GM12872 (cell line): Measurements from ENCODE around the gene DNAJB12.

ENCODE experiments used
- TF ChIP-seq, protein P1 (sequence below): IDR thresholded peaks from 3 replicates; pipeline ENCODE4 v1.5.1; 2011; ENCODE audit warnings: low read depth, mild to moderate bottlenecking, low read length, moderate library complexity; ENCODE audit not compliant: insufficient read depth

The DNAJB12 gene

DNA sequence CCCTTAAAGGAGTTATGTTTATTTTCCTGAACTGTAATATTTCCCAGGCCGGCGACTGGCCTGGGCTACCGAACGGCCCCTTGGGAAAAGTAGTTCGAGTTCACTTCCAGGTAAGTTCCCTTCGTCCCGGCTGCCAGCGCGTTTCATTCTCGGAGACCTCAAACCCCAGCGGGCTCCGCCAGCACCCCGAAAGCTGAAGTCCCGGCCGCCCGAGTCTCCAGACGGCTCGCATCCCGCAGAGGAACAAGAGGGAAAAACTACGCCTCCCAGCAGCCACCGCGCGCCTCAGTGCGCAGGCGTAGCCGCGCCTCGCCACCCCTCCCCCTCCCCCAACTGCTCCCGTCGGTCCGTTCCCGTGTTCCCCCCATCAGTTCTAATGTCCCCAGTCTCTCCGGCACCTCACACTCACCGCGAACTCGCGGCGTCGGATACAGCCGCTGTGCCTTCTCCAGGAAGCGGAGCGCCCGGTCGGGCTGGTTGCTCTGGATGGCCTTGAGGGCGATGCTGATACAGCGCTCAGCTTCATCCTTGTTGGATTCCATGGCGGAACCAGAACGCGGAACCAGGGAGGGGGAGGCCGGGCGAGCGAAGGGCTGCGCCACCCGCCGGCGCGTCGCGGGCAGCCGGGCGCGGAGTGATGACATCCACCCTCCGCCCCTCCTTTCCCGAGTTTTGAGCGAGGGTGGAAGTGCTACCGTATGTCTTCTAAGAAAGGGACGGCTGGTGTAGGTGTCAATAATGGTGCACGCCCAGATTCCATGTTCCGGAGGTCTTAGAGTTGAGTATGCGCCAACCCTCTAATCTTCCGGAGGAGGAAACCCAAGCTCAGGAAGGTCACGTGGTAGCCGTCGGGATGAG, at the start of gene DNAJB12:
Gene DNAJB12, minus strand, starts transcription at position 564 of the 858 bp plus-strand sequence. Its CDS starts 22 bp downstream, at position 542.
- TF ChIP-seq, protein P1, sequence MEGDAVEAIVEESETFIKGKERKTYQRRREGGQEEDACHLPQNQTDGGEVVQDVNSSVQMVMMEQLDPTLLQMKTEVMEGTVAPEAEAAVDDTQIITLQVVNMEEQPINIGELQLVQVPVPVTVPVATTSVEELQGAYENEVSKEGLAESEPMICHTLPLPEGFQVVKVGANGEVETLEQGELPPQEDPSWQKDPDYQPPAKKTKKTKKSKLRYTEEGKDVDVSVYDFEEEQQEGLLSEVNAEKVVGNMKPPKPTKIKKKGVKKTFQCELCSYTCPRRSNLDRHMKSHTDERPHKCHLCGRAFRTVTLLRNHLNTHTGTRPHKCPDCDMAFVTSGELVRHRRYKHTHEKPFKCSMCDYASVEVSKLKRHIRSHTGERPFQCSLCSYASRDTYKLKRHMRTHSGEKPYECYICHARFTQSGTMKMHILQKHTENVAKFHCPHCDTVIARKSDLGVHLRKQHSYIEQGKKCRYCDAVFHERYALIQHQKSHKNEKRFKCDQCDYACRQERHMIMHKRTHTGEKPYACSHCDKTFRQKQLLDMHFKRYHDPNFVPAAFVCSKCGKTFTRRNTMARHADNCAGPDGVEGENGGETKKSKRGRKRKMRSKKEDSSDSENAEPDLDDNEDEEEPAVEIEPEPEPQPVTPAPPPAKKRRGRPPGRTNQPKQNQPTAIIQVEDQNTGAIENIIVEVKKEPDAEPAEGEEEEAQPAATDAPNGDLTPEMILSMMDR, result no peak

DNA sequence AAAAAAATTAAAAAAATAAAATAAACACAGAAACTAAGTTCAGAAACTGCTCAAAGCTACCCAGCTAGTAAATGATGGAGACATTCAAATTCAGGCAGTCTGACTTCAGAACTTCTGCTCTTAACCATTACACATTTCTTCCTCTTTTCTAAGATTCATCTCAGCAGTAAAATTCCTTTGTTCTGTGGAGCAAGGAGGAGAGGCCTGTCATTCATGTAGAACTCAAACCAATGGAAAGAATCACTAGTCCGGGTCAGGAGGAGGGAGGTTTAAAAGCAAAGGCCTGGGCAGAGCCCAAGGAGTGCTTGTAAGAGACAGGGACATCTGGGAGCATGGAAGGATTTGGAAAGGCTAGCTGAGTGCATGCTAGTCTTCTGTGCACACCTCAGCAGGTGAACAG, 37.9 kb upstream of the DNAJB12 start:
- TF ChIP-seq, protein P1, result no peak

DNA sequence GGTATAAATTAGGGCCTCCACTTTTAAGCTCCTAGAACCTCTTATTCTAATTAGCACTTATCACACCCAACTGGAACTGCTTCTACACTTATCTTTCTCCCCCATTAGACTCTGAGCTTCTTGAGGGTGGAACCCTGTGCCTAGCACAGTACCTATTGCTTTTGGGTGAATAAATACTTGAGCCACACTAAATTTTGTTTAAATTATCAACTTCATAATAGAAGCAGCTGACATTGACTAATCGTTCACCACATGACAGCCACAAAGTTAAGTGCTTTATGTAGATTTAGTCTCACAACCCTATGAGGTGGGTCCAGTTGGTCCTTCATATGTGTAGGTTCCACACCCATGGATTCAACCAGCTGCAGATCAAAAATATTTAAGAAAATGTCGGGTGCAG, 36.0 kb upstream of the DNAJB12 start:
- TF ChIP-seq, protein P1, result no peak

DNA sequence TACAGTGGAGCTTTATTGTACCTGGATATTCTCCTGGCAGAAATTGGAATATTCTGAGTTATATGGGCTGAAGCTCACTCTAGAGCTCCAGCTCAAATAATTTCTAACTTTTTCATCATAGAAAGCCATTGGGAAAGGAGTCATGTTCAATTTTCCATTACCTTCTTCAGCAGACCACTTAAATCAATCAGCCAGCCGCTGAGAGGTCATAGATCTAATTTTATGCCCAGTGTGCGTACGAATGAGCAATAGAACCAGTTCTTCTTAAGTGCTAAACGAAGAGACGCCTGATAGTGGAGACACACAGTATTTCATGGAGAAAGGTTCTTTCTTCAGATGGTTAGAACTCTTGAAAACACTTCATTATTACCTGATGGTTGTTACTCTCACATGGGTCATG, 35.0 kb upstream of the DNAJB12 start:
- TF ChIP-seq, protein P1, result no peak

DNA sequence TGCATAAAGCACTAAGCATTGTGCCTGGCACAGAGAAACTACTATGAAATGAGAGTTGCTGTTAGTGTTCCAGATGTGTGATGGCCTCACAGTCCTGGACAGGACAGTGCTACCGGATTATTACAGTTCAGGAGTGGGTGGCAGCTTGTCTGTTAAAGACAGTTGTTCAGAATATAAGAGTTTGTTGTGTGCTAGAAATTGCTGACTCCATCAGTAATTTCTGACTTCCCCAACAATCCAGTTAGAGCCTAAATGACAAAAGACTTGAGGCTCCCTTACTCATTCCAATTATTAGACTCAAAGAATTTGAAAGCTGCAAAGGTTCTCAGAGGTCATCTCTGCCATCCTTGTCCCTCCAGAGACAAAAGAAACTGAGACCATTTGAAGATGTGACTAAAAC, 34.3 kb upstream of the DNAJB12 start:
- TF ChIP-seq, protein P1, result no peak

DNA sequence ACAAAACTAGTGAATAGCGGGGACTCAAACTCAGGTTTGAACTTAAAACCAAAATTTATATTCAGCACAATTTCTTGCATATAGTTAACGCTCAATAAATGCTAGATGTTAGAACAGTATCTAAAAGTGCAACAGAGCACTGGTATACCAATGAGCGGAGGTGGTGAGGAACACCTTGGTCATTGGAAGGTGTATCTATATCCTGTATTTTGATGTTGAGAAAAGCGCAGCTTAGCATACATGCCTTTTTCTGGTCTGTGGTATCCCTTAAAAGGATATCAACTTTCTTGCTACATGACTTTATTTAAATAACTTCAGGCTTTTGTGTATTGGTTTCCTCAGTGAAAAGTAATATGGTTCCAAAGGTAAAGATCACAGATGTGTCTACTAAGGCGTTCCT, 33.3 kb upstream of the DNAJB12 start:
- TF ChIP-seq, protein P1, result no peak

DNA sequence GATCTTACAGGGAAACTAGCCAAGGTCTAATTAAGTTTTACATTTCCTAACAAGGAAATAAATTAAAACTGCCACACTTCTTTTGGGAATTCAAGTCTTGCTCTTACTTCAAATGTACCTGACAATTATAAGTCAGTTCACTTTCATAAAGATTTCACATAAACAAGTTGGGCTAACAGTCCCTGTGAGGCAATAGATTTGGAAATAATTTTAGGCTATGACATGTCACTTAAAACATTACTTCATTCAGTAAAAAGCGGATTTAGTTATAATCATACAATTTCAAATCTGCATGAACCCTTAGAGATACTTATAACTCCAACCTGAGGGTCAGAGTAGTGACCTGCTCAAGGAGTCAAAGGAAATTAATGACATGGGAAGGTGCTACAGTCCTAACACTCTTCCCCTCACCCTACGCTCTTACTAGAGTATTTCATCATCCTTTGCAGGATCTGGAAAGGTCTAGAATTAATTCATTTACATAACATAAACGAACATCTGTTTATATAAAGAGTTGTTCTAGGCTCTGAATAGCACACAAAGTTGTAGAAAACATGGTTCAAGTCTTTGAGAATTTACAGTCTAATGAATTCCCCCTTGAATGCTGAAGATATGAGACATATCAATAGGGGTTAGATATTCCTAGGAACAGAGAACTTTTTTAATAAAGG, 32.3 kb upstream of the DNAJB12 start:
- TF ChIP-seq, protein P1, result no peak
